H7 (cell line): Measurements from ENCODE around the gene TAPBP. TPM values are rescaled to one million over a fixed set of nuclear protein-coding genes. Genes with fewer than 3 reads are reported as not detected.

Experiments
- DNase-seq: peaks from one replicate; pipeline ENCODE4 v3.0.0; 2012
- H3K27me3 ChIP-seq: 2 replicates; pipeline ENCODE4 v1.6.0; 2011; ENCODE audit warnings: mild to moderate bottlenecking, low read length; ENCODE audit not compliant: control insufficient read depth, insufficient read depth
- H3K36me3 ChIP-seq: replicated peaks from 2 replicates; pipeline ENCODE4 v1.5.1; 2011; ENCODE audit warnings: low read length; ENCODE audit not compliant: control insufficient read depth, insufficient read depth
- H3K4me3 ChIP-seq: 2 replicates; pipeline ENCODE4 v1.5.1; 2011; ENCODE audit warnings: low read depth, mild to moderate bottlenecking, control low read depth, low read length, moderate library complexity; ENCODE audit not compliant: insufficient read depth
- total RNA-seq: library from RNA; depleted of rRNA; stranded (reverse); fragments of >200 nt; shearing (Covaris generic); gene quantifications from 2 replicates; pipeline ENCODE4 v1.2.3, GENCODE V29; 2014

TAPBP gene
- total RNA-seq, 1 experiment from 2014 or later: 27.9 TPM

GRCh38 chr6:33333666-33334065 is 19.8 kb upstream of the TAPBP start:
- no peak for DNase-seq

DNA sequence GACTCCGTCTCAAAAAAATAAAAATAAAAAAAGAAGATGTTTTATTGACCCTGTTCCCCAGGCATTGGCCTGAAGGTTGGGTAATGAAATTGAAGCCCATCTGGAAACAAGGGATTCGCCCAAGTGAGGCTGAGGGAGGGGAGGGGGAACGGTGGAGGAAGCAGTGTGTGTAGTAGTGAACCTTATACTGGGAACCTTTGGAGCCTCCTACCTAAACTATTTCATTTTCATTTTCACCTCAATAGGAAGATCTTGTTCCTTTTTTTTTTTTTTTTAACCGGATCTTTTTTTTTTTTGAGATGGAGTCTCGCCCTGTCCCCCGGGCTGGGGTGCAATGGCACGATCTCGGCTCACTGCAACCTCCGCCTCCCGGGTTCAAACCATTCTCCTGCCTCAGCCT is 16.9 kb upstream of the TAPBP start:
- DNase-seq: no peak
- Histone ChIP-seq H3K27me3 (no peaks in the 10 kb centered on the region), H3K36me3 (no peaks in the 10 kb centered on the region), H3K4me3 (no peak overlapping the region)

More at GRCh38 chr6:33333666-33334065, 19.8 kb upstream of the TAPBP start:
- Histone ChIP-seq H3K27me3 (no peaks in the 10 kb centered on the region), H3K4me3 (no peak overlapping the region), H3K36me3 (no peaks in the 10 kb centered on the region)

DNA sequence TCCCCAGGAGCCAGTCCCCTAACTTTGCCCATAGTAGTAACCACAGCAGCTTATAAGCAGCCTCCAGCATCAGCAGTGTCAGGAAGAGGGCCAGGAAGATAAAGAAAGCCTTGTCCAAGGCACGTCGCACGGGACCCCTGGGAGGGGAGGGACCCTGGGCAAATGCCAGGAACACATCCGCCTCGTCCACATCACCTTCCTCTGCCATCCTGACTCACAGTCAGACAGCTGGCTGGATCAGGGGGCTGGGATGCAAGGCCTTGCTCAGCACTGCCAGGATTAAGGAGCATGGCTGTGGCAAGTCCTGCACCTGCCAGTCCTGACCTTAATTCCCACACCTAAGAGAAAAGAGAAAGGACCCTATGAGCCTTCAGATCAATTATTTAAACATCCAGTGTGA is 15.2 kb upstream of the TAPBP start:
- H3K4me3 ChIP-seq: no peak overlapping the region
- DNase-seq: peak; percentile 13
- H3K27me3 ChIP-seq: no peaks in the 10 kb centered on the region
- H3K36me3 ChIP-seq: no peaks in the 10 kb centered on the region

GRCh38 chr6:33324125-33324524 is 10.2 kb upstream of the TAPBP start:
- Histone ChIP-seq H3K36me3 (peaks cover 14% of the 10 kb centered on the region), H3K27me3 (no peaks in the 10 kb centered on the region), H3K4me3 (peak overlapping the region; percentile 63)
- no peak for DNase-seq

DNA sequence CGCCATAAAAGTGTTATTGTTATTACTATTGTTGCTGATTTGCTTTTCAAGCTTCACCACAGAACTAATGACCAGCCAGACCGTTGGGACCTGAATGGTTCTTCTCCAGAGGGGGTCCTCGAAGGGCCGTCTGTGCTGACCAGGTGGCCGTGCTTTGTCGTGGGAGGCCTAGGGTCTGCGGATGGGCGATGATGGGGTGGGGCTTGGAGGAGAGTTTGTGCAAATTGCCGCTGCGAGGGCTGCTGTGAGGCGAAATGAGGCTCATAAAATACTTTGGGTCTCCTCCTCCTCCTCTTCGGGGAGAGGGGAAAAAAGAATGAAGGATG is 9.7 kb upstream of the TAPBP start:
- peak overlapping the region; percentile 63 for H3K4me3 ChIP-seq
- peak; percentile 61 for DNase-seq
- no peaks in the 10 kb centered on the region for H3K27me3 ChIP-seq
- H3K36me3 ChIP-seq: peaks cover 20% of the 10 kb centered on the region

- Histone ChIP-seq H3K36me3 (peaks cover 22% of the 10 kb centered on the region), H3K4me3 (no peak overlapping the region; the same call in 1 of the 2 replicates), H3K27me3 (no peaks in the 10 kb centered on the region)
- no peak for DNase-seq
Observed at GRCh38 chr6:33321227-33321626, 7.3 kb upstream of the TAPBP start.

DNA sequence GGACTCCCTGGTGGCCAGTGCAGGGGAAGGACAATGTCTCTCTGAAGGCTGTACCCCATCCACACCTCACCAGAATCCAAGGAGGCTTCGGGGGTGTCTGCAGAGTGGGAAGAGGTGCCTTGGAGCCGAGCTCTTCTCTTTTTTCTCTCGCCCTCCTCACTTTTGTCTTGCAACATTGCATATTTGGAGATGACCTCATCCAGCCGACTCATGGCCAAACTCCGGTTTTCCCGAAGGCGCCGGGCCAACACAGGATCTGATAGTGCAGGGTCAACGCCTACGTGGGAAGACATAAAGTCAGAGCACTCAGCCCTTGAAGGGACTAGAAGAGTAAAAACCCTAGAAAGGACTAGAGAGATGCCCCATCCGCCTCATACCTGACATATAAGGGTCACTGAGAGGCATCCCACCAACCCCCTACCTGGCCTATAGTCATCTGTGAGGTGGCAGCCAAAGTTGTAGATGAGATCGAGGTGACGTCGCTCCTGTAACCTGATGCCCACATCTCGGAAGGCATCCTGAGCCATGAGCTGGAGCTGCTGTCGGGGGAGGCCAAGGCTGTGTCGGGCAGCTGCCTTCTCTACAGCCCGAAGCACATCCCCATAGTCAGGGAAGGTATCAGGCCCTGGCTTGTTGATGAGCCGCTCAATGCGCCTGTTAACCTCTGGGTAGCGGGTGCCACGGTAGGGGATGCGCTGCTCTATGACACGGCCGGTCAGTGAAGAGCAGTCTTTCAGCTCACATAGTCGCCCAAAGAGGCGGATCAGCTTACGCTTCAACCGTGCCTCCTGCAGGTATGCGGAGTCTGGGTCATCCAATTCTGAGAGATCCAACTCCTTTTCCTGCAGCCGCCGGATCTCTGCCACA is 6.7 kb upstream of the TAPBP start:
- Histone ChIP-seq H3K4me3 (no peak overlapping the region; the same call in 1 of the 2 replicates), H3K27me3 (peaks cover 2% of the 10 kb centered on the region; the same call in 1 of the 2 replicates)
- DNase-seq: peak; percentile 22

GRCh38 chr6:33319939-33320314 is 6.0 kb upstream of the TAPBP start:
- DNase-seq: no peak
- no peak overlapping the region for H3K4me3 ChIP-seq
- H3K27me3 ChIP-seq: peaks cover 5% of the 10 kb centered on the region; the same call in 1 of the 2 replicates
- H3K36me3 ChIP-seq: peaks cover 22% of the 10 kb centered on the region

More for the DNA sequence above, 6.7 kb upstream of the TAPBP start:
- H3K36me3 ChIP-seq: peaks cover 22% of the 10 kb centered on the region

GRCh38 chr6:33318426-33319073 is 4.7 kb upstream of the TAPBP start:
- peak; percentile 47 for DNase-seq
- H3K27me3 ChIP-seq: peaks cover 14% of the 10 kb centered on the region; the same call in 1 of the 2 replicates
- H3K36me3 ChIP-seq: peaks cover 22% of the 10 kb centered on the region
- H3K4me3 ChIP-seq: peak overlapping the region; percentile 72; the same call in 1 of the 2 replicates

DNA sequence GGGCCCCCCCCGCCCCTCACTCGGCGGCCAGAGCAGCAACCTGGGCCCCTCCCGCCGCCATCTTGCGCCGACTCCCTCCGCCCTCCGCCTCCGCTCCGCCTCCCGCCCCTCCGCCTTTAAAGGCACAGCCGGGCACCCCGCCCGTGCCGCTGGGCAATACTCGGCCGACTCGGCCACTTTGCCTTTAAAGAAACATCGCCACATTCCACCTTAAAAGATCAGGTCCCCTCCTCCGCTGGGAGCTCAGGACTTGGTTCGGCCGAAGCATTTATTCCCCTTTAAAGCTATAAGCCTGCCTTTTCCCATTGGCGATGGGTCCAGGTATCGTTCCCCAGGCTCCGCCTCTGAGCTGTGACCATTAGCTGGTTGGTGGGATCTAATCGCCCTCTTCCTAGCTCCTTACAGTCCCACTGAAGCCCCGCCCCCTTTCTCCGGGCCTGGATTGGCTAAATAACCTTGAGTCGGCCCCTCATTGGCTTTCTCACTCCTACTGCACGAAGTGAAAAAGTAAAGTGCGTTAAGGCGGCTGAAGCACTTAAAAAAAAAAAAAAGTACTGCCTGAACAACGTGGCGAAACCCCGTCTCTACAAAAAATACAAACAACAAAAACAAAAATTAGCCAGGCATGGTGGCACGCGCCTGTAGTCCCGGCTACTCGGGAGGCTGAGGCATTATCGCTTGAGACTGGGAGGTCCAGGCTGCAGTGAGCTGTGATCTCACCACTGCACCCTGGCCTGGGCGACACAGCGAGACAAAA is 4.0 kb upstream of the TAPBP start, which contains the start of gene ZBTB22:
TSS of gene ZBTB22 (minus strand) at position 76 of the 757 bp plus-strand sequence. CDS start 828 bp downstream, outside the sequence.
- peaks cover 22% of the 10 kb centered on the region for H3K36me3 ChIP-seq
- peaks cover 17% of the 10 kb centered on the region; the same call in 1 of the 2 replicates for H3K27me3 ChIP-seq
- peak; percentile 97 for DNase-seq
- H3K4me3 ChIP-seq: peak within 1 kb of the TSS; percentile 72

DNA sequence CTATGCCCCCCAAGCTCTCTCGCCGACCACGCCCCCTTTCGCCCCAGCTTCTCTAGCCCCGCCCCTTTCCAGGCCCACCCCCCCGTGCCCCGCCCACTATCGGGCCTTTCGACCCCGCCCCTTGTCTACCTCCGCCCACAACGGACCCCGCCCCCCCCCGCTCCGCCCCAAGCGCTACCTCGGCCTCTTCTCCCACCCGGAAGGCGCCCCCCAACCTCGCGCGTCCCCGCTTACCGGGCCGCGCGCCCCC is 3.5 kb upstream of the TAPBP start:
- H3K36me3 ChIP-seq: peaks cover 22% of the 10 kb centered on the region
- DNase-seq: peak; percentile 97
- H3K4me3 ChIP-seq: peak overlapping the region; percentile 72
- H3K27me3 ChIP-seq: peaks cover 17% of the 10 kb centered on the region; the same call in 1 of the 2 replicates

DNA sequence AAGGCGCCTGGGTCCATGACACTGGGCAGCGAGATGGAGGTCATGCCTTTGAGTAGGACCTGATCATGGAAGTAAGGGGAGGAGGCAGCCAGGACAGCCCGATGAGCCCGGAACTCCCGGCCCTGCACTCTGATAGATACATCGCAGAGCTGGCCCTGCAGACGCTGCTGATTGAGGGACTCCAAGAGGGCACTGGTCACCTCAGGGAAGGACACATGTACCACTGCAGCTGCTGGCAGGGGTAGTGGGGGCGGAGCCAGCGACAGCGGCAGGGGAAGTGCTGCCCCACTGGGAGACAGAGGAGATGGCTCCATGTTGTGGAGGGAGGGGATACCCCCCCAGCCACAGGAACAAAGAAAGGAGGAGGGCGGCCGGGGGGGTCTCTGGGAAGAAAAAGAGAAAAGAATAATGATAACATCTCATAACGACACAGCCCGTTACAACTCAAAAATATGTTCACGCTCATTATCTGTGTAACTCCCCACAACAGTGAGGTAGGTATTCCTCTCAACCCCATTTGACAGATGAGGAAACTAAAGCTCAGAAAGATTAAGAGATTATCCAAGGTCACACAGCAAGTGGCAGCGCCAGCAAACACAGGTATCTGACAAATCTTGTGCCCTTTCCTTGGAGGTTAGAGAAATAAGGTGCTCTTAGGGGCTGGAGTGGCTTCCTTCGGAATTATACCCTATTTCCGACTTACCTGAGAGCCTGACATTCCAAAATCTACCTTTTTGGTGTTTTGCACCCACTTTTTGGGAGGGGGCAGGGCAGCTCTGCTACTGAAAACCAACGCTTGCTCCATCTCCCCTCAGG is 2.9 kb upstream of the TAPBP start:
- H3K27me3 ChIP-seq: peaks cover 17% of the 10 kb centered on the region; the same call in 1 of the 2 replicates
- DNase-seq: peak; percentile 67
- peak overlapping the region; percentile 31; the same call in 1 of the 2 replicates for H3K4me3 ChIP-seq
- peaks cover 22% of the 10 kb centered on the region for H3K36me3 ChIP-seq

DNA sequence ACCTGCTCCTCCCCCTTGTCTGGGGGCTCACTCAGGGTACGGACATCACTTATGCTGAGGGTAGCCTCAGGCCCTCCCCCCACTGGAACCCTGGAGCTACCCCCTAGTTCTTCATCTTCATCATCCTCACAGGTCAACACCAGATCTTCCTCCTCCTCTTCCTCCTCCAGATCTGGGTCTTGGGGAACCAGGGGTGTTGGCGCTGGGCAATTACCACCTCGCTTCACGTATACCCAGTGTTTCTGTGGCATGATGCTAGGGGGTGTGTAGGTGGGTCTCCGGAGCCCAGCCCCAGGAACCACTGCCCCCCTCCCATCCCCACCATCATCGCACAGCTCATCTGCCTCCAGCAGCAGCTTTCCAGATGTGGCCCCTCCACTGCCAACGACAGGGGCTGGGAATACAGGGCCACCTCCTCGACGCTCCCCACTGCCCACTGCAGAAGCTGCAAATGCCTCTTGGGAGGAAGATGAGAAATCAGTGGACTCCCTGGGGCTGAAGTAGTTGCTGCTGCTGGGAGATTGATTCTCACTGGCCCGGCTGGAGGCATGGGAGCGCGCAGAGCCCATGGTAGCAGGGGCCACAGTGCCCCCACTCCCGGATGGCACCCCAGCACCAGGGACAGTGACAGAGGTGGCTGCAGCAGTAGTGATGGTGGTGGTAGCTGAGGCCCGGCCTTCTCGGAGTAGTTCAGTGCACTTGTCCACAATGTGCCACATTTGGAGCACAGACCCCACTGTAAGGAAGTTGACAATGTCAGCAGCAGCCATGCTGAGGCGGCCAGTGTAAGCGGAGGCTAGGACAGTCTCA is 2.1 kb upstream of the TAPBP start:
- no peak overlapping the region for H3K4me3 ChIP-seq
- DNase-seq: peak; percentile 27
- peaks cover 17% of the 10 kb centered on the region; the same call in 1 of the 2 replicates for H3K27me3 ChIP-seq
- H3K36me3 ChIP-seq: peaks cover 22% of the 10 kb centered on the region
